Tibial artery (tissue), 4 donors: ENCODE results near the gene DENND5B.

Source experiments
- DNase-seq, 2 donors: peaks; one replicate each; pipeline ENCODE4 v3.0.0-alpha.2; 2019
- H3K27ac ChIP-seq, 2 donors: fragments of 200-600 bp; sonication (generic) in 1 of 2; 1 replicate in 1 of 2; 2 replicates in 1 of 2; pipeline ENCODE4 v1.5.1; 2018 to 2019; ENCODE audit warnings: mild to moderate bottlenecking in 1 of 2
- H3K27me3 ChIP-seq, 2 donors: fragments of 200-600 bp; sonication (generic) in 1 of 2; one replicate each; pipeline versions ENCODE4 v1.5.1 to v1.6.0; 2016 to 2019
- H3K36me3 ChIP-seq, 3 donors: fragments of 200-600 bp; sonication (generic) in 2 of 3; one replicate each; pipeline ENCODE4 v1.5.1; 2016 to 2019; ENCODE audit warnings: mild to moderate bottlenecking in 2 of 3
- H3K4me1 ChIP-seq, 4 donors: fragments of 200-600 bp; sonication (generic) in 2 of 4; 1 replicate in 3 of 4; 2 replicates in 1 of 4; pipeline ENCODE4 v1.5.1; 2016 to 2019
- H3K4me3 ChIP-seq, 2 donors: fragments of 200-600 bp; sonication (generic) in 1 of 2; 1 replicate in 1 of 2; 2 replicates in 1 of 2; pipeline ENCODE4 v1.5.1; 2018 to 2019; ENCODE audit warnings: mild to moderate bottlenecking in 2 of 2
- H3K9me3 ChIP-seq, 3 donors: fragments of 200-600 bp; sonication (generic) in 1 of 3; one replicate each; pipeline ENCODE4 v1.5.1; 2016 to 2019
- CTCF ChIP-seq, 2 experiments: fragments of 200-600 bp in 1 of 2; fragments of 450-650 bp in 1 of 2; IDR thresholded peaks; one replicate each; pipeline ENCODE4 v1.5.1; 2017 to 2019; ENCODE audit warnings: antibody characterized with exemption in 2 of 2, mild to moderate bottlenecking in 1 of 2, moderate library complexity in 1 of 2
- intact Hi-C: fragments of 100-400 bp; cut with DNase I; formaldehyde crosslinking; loops from one replicate; pipeline ENCODE4 v1.15.0; 2023; ENCODE audit warnings: low total_unique reads

DENND5B gene

DNA sequence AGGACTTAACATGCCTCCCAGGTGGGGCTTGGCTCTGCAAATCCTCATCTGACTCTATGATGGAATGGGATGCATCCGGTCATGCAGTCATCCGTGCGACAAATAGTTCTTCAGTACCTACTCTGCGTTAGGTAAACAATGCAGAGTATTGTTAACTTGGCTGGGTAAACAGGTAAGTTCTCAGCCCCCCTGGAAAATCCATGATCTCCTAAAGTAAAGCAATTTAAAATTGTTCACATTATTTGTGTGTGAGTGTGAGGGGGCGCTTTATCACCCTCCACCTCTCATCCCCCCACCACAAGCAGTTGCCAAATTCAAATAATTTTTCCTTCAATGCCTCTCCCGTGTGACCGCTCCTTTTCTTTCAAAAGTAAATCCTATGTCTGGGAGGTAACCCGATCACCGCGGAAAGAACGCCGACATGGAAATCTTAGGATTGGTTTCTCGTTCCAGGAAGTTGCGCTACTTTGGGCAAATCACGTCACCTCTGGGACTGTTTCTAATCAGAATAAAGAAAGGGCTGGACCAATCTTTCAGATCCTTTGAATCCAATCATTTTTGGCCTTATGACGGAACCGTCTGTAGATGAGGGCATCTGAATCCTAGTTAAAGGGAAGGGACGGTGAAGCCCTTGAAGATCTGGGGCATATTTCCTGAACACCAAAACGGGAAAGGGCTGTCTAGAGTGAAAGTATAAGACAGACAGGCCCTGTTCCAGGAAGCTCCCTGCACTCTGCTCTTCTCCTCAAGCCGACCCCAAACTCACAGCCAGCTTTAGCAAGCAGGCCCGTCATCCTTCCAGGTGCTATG, 221.0 kb downstream of the DENND5B start:
- no peaks in the 10 kb centered on the region for H3K36me3 ChIP-seq
- no peaks in the 10 kb centered on the region for H3K9me3 ChIP-seq
- H3K27me3 ChIP-seq, result no peaks in the 10 kb centered on the region
- H3K27ac ChIP-seq, result peak overlapping the region in 1 of 2 donors; percentile 47
- intact Hi-C loops, result no loop called here
- peak; percentile 39 to 66 for DNase-seq
- TF ChIP-seq CTCF (IDR thresholded peaks at IDR 0.05), result no peak
- H3K4me1 ChIP-seq, result peaks cover 0 to 22% (median 11%) of the 10 kb centered on the region in 4 donors
- H3K4me3 ChIP-seq, result peak overlapping the region; percentile 36 to 43

DNA sequence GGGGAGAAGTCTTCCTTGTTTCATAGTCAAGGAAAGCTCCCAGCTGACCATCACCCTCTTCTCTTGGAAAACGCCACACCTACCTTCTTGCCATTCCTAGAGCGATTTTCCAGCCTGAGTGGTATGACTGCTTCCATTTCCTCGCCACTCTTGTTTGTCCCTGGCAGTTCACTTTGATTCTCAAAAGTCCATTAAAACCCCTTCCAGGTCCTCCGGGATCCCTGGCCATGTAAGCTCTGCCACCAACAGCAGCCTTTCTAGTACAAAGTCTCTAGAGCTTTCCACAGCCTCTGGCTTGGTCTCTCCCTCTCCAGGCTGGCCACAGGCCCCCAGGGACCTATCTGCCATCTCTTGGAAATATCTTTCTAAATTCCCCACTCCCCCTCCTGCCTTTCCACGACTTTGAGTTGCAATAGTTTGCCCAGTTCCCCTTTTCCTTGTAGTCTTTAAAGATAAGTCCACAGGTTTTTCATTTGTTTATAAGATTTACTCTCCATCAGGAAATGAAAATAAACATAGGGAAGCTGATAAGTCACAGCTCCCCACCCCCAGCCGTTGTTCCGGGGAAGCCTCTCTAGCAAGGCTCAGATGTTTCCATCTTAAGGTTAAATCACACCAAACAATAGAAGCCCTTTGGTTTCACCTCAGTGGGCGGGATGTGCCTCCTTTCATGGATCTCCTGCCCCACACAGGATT, 222.1 kb downstream of the DENND5B start:
- H3K27ac ChIP-seq, result no peak overlapping the region
- peaks cover 0 to 22% (median 11%) of the 10 kb centered on the region in 4 donors for H3K4me1 ChIP-seq
- no peaks in the 10 kb centered on the region for H3K27me3 ChIP-seq
- no peaks in the 10 kb centered on the region for H3K9me3 ChIP-seq
- H3K4me3 ChIP-seq, result no peak overlapping the region
- no peaks in the 10 kb centered on the region for H3K36me3 ChIP-seq
- DNase-seq, result peak in 1 of 2 donors; percentile 31
- TF ChIP-seq CTCF (IDR thresholded peaks at IDR 0.05), result no peak
- intact Hi-C loops, result no loop called here

DNA sequence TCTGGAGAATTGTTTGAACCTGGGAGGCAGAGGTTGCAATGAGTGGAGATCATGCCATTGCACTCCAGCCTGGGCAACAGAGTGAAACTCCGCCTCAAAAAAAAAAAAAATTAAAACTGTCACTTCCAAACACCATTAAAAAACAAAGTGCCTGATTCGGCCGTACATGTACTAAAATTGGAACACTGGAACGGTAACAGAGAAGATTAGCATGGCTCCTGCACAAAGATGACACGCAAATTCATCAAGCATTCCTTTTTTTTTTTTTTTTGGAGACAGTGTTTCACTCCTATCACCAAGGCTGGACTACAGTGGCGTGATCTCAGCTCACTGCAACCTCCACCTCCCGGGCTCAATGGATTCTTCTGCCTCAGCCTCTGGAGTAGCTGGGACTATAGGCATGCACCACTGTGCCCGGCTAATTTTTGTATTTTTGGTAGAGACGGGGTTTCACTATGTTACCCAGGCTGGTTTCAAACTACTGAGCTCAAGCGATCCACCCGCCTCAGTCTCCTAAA, 224.8 kb downstream of the DENND5B start:
- no peaks in the 10 kb centered on the region for H3K36me3 ChIP-seq
- TF ChIP-seq CTCF (IDR thresholded peaks at IDR 0.05), result no peak
- intact Hi-C loops, result no loop called here
- peaks cover 0 to 22% (median 15%) of the 10 kb centered on the region in 4 donors for H3K4me1 ChIP-seq
- H3K4me3 ChIP-seq, result no peak overlapping the region
- no peaks in the 10 kb centered on the region for H3K27me3 ChIP-seq
- DNase-seq, result no peak
- no peaks in the 10 kb centered on the region for H3K9me3 ChIP-seq
- H3K27ac ChIP-seq, result no peak overlapping the region

DNA sequence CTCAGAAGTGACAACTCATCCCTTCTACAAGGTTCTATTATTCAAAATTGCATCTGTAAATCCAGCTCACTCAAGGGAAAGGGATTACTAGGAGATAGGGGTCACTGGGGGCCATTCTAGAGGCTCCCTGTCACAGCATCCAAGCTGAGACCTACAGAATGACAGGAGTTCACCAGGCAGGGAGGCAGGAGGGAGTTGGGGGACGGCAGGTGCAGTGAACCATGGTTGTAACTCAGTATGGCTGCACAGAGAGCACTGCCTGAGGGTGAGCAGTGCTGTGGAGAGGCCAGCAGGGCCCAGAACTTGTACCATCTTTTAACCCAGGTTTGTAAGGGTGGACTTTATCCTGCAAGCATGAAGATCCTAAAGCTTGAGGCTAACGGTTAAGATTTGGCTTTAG, 227.1 kb downstream of the DENND5B start:
- H3K4me1 ChIP-seq, result peaks cover 0 to 9% (median 3%) of the 10 kb centered on the region in 4 donors
- no peaks in the 10 kb centered on the region for H3K27me3 ChIP-seq
- intact Hi-C loops, result no loop called here
- DNase-seq, result no peak
- H3K4me3 ChIP-seq, result no peak overlapping the region
- no peaks in the 10 kb centered on the region for H3K9me3 ChIP-seq
- H3K27ac ChIP-seq, result no peak overlapping the region
- H3K36me3 ChIP-seq, result no peaks in the 10 kb centered on the region
- no peak for TF ChIP-seq CTCF (IDR thresholded peaks at IDR 0.05)

DNA sequence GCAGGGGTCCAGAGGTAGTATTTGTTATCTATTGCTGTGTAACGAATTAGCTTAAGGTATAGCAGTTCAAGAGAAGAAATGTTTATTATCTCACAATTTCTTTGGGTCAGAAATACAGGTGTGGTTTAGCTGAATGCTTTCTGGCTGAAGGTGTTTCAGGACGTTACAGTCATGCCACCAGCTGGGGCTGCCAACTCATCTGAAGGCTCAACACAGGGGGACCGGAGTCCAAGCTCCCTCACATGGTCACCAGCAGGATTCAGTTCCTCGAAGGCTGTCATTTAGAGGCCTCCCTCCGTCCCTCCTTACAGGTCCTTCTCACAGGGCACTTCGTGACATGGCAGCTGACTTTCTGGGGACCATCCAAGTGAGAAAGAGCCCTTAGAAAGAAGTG, 227.5 kb downstream of the DENND5B start:
- Histone ChIP-seq H3K27me3 (no peaks in the 10 kb centered on the region), H3K9me3 (no peaks in the 10 kb centered on the region), H3K36me3 (no peaks in the 10 kb centered on the region), H3K4me3 (no peak overlapping the region), H3K27ac (no peak overlapping the region), H3K4me1 (peaks cover 0 to 9% (median 0%) of the 10 kb centered on the region in 4 donors)
- no peak for TF ChIP-seq CTCF (IDR thresholded peaks at IDR 0.05)
- DNase-seq, result no peak
- intact Hi-C loops, result no loop called here
